Kidney (tissue), 14 donors: ENCODE data around the gene CCNG1. TPM values are rescaled to one million over a fixed set of nuclear protein-coding genes. Genes with fewer than 3 reads are reported as not detected.

Experiments
- DNase-seq, 5 donors: peaks; one replicate each; pipeline ENCODE4 v3.0.0-alpha.2; 2013 to 2020
- FAIRE-seq: peaks from 2 replicates; lab custom pipeline; 2012; peaks lifted over from hg19 to GRCh38; lab: Jason Lieb, UNC
- H3K27ac ChIP-seq, 2 donors: one replicate each; pipeline ENCODE4 v1.7.0; 2013; ENCODE audit warnings: low read depth in 2 of 2, low read length in 2 of 2, inconsistent platforms in 1 of 2
- H3K27me3 ChIP-seq: one replicate; pipeline ENCODE4 v1.7.1; 2013; ENCODE audit warnings: low read length, inconsistent platforms; ENCODE audit not compliant: control insufficient read depth, insufficient read depth
- H3K36me3 ChIP-seq, 3 donors: one replicate each; pipeline versions ENCODE4 v1.7.0 to v1.7.1; 2013; ENCODE audit warnings: low read length in 3 of 3, control low read depth in 1 of 3, inconsistent platforms in 1 of 3; ENCODE audit not compliant: insufficient read depth in 3 of 3, control insufficient read depth in 2 of 3
- H3K4me1 ChIP-seq, 3 donors: one replicate each; pipeline versions ENCODE4 v1.7.0 to v1.7.1; 2013; ENCODE audit warnings: low read length in 3 of 3, inconsistent platforms in 1 of 3, low read depth in 1 of 3; ENCODE audit not compliant: control insufficient read depth in 2 of 3, insufficient read depth in 2 of 3
- H3K4me3 ChIP-seq, 3 donors: one replicate each; pipeline versions ENCODE4 v1.7.0 to v1.8.1; 2013; ENCODE audit warnings: low read length in 3 of 3, control low read depth in 1 of 3, inconsistent platforms in 1 of 3
- H3K9ac ChIP-seq, 3 donors: one replicate each; pipeline versions ENCODE4 v1.7.0 to v1.7.1; 2013; ENCODE audit warnings: low read length in 3 of 3, control low read depth in 1 of 3, inconsistent platforms in 1 of 3
- H3K9me3 ChIP-seq, 3 donors: one replicate each; pipeline versions ENCODE4 v1.7.0 to v1.7.1; 2013; ENCODE audit warnings: low read length in 3 of 3, control low read depth in 1 of 3, inconsistent platforms in 1 of 3; ENCODE audit not compliant: control insufficient read depth in 2 of 3, insufficient read depth in 1 of 3
- intact Hi-C: fragments of 100-400 bp; cut with DNase I; formaldehyde crosslinking; loops from one replicate; pipeline ENCODE4 v1.11.1; 2022
- polyA plus RNA-seq: library from polyadenylated mRNA; stranded (reverse); fragments of 350-450 nt; fragmentation: Illumina TruSeq; extraction: RNeasy Lipid Tissue Mini Kit (QIAGEN cat#74804); gene quantifications from one replicate; pipeline ENCODE4 v1.2.3, GENCODE V29; 2014; ENCODE audit warnings: low read depth, low replicate concordance; ENCODE audit not compliant: insufficient read depth
- total RNA-seq: library from RNA; stranded (reverse); fragmentation: NEBNext Ultra II Directional; extraction: Animal tissue kit (Norgen Biotek cat#: 25700); gene quantifications from one replicate; pipeline ENCODE4 v1.2.1, GENCODE V29; 2021
- TF ChIP-seq, protein P1 (sequence below): IDR thresholded peaks from 3 replicates; pipeline ENCODE4 v1.5.1; 2012; ENCODE audit warnings: mild to moderate bottlenecking, moderate library complexity, borderline replicate concordance; ENCODE audit not compliant: insufficient read depth; ENCODE audit errors: extremely low read depth
- donor health status: control.
- donor health status: control.
- donor health status: control.
- donor health status: control.
- donor health status: control.
- donor health status: DM: yes; HTN: yes; CAD: no.
- donor health status: Normal renal cell carcinoma (clear cell type).

CCNG1 gene
- total and polyA plus RNA-seq, 2 donors from 2014 or later = 127 to 132 TPM

DNA sequence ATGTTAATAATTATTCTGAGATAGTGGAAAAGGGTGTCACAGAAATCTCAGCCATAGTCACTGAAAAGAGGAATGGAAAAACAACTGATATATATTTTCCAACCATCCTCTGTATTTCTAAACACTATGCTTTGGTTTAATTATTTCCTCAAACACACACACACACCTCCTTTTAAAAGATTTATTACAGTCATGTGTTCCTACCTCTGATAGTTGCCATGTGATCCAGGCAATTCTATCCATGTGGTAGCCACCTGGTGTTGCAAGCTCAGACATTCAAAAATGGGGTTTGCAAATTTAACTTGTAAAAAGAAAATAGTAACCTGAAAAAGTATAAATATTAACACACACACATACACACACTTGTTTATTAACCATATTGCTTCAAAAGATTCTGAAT is 40.0 kb upstream of the CCNG1 start:
- DNase-seq (peak in 2 of 5 donors; percentile 36 to 45), FAIRE-seq (no peak)
- Histone ChIP-seq H3K4me1 (no peaks in the 10 kb centered on the region), H3K4me3 (no peak overlapping the region), H3K27ac (no peak overlapping the region), H3K27me3 (no peaks in the 10 kb centered on the region), H3K9ac (no peak overlapping the region), H3K36me3 (no peaks in the 10 kb centered on the region), H3K9me3 (no peaks in the 10 kb centered on the region)
- intact Hi-C loops = no loop called here
- TF ChIP-seq, protein P1, sequence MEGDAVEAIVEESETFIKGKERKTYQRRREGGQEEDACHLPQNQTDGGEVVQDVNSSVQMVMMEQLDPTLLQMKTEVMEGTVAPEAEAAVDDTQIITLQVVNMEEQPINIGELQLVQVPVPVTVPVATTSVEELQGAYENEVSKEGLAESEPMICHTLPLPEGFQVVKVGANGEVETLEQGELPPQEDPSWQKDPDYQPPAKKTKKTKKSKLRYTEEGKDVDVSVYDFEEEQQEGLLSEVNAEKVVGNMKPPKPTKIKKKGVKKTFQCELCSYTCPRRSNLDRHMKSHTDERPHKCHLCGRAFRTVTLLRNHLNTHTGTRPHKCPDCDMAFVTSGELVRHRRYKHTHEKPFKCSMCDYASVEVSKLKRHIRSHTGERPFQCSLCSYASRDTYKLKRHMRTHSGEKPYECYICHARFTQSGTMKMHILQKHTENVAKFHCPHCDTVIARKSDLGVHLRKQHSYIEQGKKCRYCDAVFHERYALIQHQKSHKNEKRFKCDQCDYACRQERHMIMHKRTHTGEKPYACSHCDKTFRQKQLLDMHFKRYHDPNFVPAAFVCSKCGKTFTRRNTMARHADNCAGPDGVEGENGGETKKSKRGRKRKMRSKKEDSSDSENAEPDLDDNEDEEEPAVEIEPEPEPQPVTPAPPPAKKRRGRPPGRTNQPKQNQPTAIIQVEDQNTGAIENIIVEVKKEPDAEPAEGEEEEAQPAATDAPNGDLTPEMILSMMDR = no peak

DNA sequence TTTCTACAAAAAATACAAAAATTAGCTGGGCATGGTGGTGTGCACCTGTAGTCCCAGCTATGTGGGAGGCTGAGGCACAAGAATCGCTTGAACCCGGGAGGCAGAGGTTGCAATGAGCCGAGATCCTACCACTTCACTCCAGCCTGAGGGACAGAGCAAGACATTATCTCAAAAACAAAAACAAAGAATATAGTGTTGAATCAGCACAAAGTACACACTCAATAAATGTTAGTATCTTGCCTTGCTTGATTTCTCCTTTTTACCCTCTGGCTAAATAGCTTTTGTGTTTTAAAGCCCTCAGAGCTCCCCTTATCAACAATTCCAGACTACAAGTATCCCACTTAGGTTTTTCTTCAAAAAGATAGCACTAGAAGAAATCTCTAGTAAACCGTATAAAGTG is 37.5 kb upstream of the CCNG1 start:
- DNase-seq (no peak), FAIRE-seq (no peak)
- no peak overlapping the region for H3K27ac ChIP-seq
- intact Hi-C loops = no loop called here
- no peak overlapping the region for H3K4me3 ChIP-seq
- no peaks in the 10 kb centered on the region for H3K9me3 ChIP-seq
- no peaks in the 10 kb centered on the region for H3K4me1 ChIP-seq
- H3K27me3 ChIP-seq = no peaks in the 10 kb centered on the region
- H3K9ac ChIP-seq = no peak overlapping the region
- TF ChIP-seq, protein P1 = no peak
- no peaks in the 10 kb centered on the region for H3K36me3 ChIP-seq

DNA sequence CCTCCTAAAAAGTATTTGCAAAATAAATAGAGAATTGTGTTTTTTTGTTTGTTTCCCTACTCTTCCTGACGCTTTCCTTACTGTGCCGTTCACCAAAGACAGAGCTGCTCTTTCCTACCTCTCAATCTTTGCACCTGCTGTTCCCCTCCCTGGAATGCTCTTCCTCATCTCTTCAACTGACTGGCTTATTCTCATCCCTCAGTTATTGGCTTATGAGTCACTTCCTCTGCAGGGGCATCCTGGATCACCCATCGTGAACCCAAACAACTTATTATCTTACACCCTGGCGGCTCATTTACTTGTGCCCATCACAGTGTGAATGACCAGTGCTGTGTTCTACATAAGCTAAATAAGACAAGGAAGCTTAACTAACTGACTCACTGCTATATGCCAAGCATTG is 36.1 kb upstream of the CCNG1 start:
- H3K36me3 ChIP-seq = no peaks in the 10 kb centered on the region
- DNase-seq (no peak), FAIRE-seq (no peak)
- H3K4me3 ChIP-seq = no peak overlapping the region
- no peaks in the 10 kb centered on the region for H3K27me3 ChIP-seq
- intact Hi-C loops = no loop called here
- no peaks in the 10 kb centered on the region for H3K9me3 ChIP-seq
- TF ChIP-seq, protein P1 = no peak
- no peaks in the 10 kb centered on the region for H3K4me1 ChIP-seq
- H3K9ac ChIP-seq = no peak overlapping the region
- H3K27ac ChIP-seq = no peak overlapping the region

DNA sequence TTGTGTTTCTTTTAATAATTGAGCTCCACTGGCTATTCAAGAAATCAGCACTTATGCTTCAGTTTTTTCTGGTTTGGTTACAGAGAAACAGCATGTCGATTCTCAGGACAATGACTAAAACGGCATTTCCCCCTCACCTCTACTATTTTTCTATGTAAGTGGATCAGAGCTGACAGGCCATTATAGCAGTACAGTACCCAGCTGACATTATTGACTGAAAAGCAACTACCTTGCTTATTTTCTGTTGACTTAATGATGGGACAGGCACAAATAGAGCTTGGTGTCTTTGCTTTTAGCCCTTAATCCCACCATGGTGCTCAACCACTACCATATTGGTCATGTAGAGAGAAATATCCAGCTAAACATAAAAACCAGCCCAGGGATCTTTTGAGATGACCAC is 35.4 kb upstream of the CCNG1 start:
- H3K36me3 ChIP-seq = no peaks in the 10 kb centered on the region
- intact Hi-C loops = no loop called here
- no peak overlapping the region for H3K4me3 ChIP-seq
- H3K9ac ChIP-seq = no peak overlapping the region
- H3K4me1 ChIP-seq = no peaks in the 10 kb centered on the region
- no peak for FAIRE-seq
- H3K27me3 ChIP-seq = no peaks in the 10 kb centered on the region
- H3K9me3 ChIP-seq = no peaks in the 10 kb centered on the region
- no peak for DNase-seq
- TF ChIP-seq, protein P1 = no peak
- H3K27ac ChIP-seq = no peak overlapping the region
